Astrocyte of the spinal cord (primary cell): ENCODE results near the gene DNM3.

Experiments
- DNase-seq: peaks from one replicate; pipeline ENCODE4 v3.0.0; 2011; ENCODE audit warnings: low read depth, low spot score
- H3K4me3 ChIP-seq: 2 replicates; pipeline ENCODE4 v1.5.1; 2011; ENCODE audit warnings: low read depth, mild to moderate bottlenecking, low read length, moderate library complexity
- CTCF ChIP-seq: IDR thresholded peaks from 2 replicates; pipeline ENCODE4 v1.5.1; 2012; ENCODE audit warnings: low read depth, mild to moderate bottlenecking, low read length, inconsistent platforms
- in situ Hi-C: cut with HindIII; loops from 2 replicates; pipeline ENCODE4 v1.10.0; 2017; ENCODE audit warnings: low sequenced_read_pairs

DNM3 gene

GRCh38 chr1:171999756-172000155, 158.5 kb downstream of the DNM3 start:
- DNase-seq = no peak
- in situ Hi-C loops = no loop called here
- TF ChIP-seq CTCF = no peak
- H3K4me3 ChIP-seq = no peak overlapping the region

GRCh38 chr1:172001288-172001687, 160.0 kb downstream of the DNM3 start:
- no peak overlapping the region for H3K4me3 ChIP-seq
- TF ChIP-seq CTCF = no peak
- DNase-seq = no peak
- in situ Hi-C loops = no loop called here

- in situ Hi-C loops = no loop called here
- peak; percentile 78 for TF ChIP-seq CTCF
- DNase-seq = peak; percentile 81
- H3K4me3 ChIP-seq = no peak overlapping the region
Measured at GRCh38 chr1:172002725-172003345, 161.5 kb downstream of the DNM3 start.

GRCh38 chr1:172003766-172004530, 162.7 kb downstream of the DNM3 start:
- in situ Hi-C loops = no loop called here
- no peak for TF ChIP-seq CTCF
- H3K4me3 ChIP-seq = no peak overlapping the region
- no peak for DNase-seq

- no peak overlapping the region for H3K4me3 ChIP-seq
- TF ChIP-seq CTCF = no peak
- DNase-seq = no peak
- in situ Hi-C loops = no loop called here
Measured at GRCh38 chr1:172004671-172005070, 163.4 kb downstream of the DNM3 start.

GRCh38 chr1:172005856-172006255, 164.6 kb downstream of the DNM3 start:
- DNase-seq = peak; percentile 68
- no peak for TF ChIP-seq CTCF

More at GRCh38 chr1:172005856-172006255, 164.6 kb downstream of the DNM3 start:
- in situ Hi-C loops = no loop called here
- H3K4me3 ChIP-seq = no peak overlapping the region
